GM23248 (cell line): ENCODE results near the gene BCR. TPM values are rescaled to one million over a fixed set of nuclear protein-coding genes. Genes with fewer than 3 reads are reported as not detected.

Experiments used
- DNase-seq: peaks from one replicate; pipeline ENCODE4 v3.0.0-alpha.2; 2015
- H2AFZ ChIP-seq: fragments of 200-600 bp; sonication (generic); 2 replicates; pipeline ENCODE4 v1.6.1; 2016; ENCODE audit warnings: antibody characterized with exemption
- H3F3A ChIP-seq: fragments of 200-600 bp; sonication (generic); 2 replicates; pipeline ENCODE4 v1.6.1; 2016; ENCODE audit warnings: mild to moderate bottlenecking, antibody characterized with exemption, mixed run types; ENCODE audit not compliant: insufficient read depth
- H3K27ac ChIP-seq: fragments of 200-600 bp; sonication (generic); 2 replicates; pipeline ENCODE4 v1.5.1; 2016; ENCODE audit warnings: mild to moderate bottlenecking
- H3K27me3 ChIP-seq: fragments of 200-600 bp; sonication (generic); replicated peaks from 2 replicates; pipeline ENCODE4 v1.6.1; 2016; ENCODE audit warnings: mild to moderate bottlenecking; ENCODE audit not compliant: insufficient read depth
- H3K36me3 ChIP-seq: fragments of 200-600 bp; sonication (generic); 2 replicates; pipeline ENCODE4 v1.6.1; 2016; ENCODE audit warnings: low read depth, mild to moderate bottlenecking
- H3K4me1 ChIP-seq: fragments of 200-600 bp; sonication (generic); 2 replicates; pipeline ENCODE4 v1.6.1; 2016; ENCODE audit warnings: mild to moderate bottlenecking; ENCODE audit not compliant: insufficient read depth
- H3K4me2 ChIP-seq: fragments of 200-600 bp; sonication (generic); one replicate; pipeline ENCODE4 v1.6.1; 2016; ENCODE audit warnings: mild to moderate bottlenecking; ENCODE audit not compliant: unreplicated experiment
- H3K4me3 ChIP-seq: fragments of 200-600 bp; sonication (generic); 2 replicates; pipeline ENCODE4 v1.5.1; 2016; ENCODE audit warnings: mild to moderate bottlenecking
- H3K79me2 ChIP-seq: fragments of 200-600 bp; sonication (generic); 2 replicates; pipeline ENCODE4 v1.6.1; 2016; ENCODE audit warnings: mild to moderate bottlenecking; ENCODE audit not compliant: insufficient read depth
- H3K9ac ChIP-seq: fragments of 200-600 bp; sonication (generic); 2 replicates; pipeline ENCODE4 v1.6.1; 2016; ENCODE audit warnings: mild to moderate bottlenecking
- H3K9me2 ChIP-seq: fragments of 200-600 bp; sonication (generic); 2 replicates; pipeline ENCODE4 v1.6.1; 2016; ENCODE audit warnings: mixed run types, mild to moderate bottlenecking, moderate library complexity; ENCODE audit not compliant: insufficient read depth
- H3K9me3 ChIP-seq: fragments of 200-600 bp; sonication (generic); one replicate; pipeline ENCODE4 v1.6.1; 2017; ENCODE audit warnings: low read depth
- H4K20me1 ChIP-seq: fragments of 200-600 bp; sonication (generic); 2 replicates; pipeline ENCODE4 v1.6.0; 2016; ENCODE audit not compliant: insufficient read depth
- EZH2 ChIP-seq: fragments of 200-600 bp; sonication (generic); IDR thresholded peaks from 2 replicates; pipeline ENCODE4 v1.6.1; 2018; ENCODE audit warnings: antibody characterized with exemption, mild to moderate bottlenecking; ENCODE audit not compliant: insufficient read depth, poor library complexity, severe bottlenecking
- EZH2phosphoT487 ChIP-seq: fragments of 200-600 bp; sonication (generic); IDR thresholded peaks from 2 replicates; pipeline ENCODE4 v1.6.1; 2018; ENCODE audit warnings: antibody characterized with exemption, moderate library complexity, mild to moderate bottlenecking, low read depth; ENCODE audit not compliant: insufficient read depth
- WGBS, 2 experiments: methylation state at CpG; one replicate each; pipeline ENCODE4 v1.1.6; 2015 to 2017; ENCODE audit warnings: low lambda C conversion rate in 2 of 2, low coverage in 1 of 2; ENCODE audit errors: missing lambda C conversion rate in 2 of 2; 5-methylcytosine and 5-hydroxymethylcytosine counted together
- in situ Hi-C: fragments of 300-500 bp; cut with MboI; formaldehyde crosslinking; loops from 2 replicates; pipeline ENCODE4 v1.15.0; 2020
- polyA plus RNA-seq: library from polyadenylated mRNA; unstranded; fragments of >200 nt; fragmentation: Nextera tagmentation; extraction: Ambion mirVana; gene quantifications from 2 replicates; pipeline ENCODE4 v1.2.1, GENCODE V29; 2016
- total RNA-seq: library from RNA; depleted of rRNA; stranded (reverse); fragments of >200 nt; shearing (Covaris generic); gene quantifications from 2 replicates; pipeline ENCODE4 v1.2.3, GENCODE V29; 2014

The BCR gene
- total and polyA plus RNA-seq, 2 experiments from 2014 or later = 4.7 to 30.0 TPM

DNA sequence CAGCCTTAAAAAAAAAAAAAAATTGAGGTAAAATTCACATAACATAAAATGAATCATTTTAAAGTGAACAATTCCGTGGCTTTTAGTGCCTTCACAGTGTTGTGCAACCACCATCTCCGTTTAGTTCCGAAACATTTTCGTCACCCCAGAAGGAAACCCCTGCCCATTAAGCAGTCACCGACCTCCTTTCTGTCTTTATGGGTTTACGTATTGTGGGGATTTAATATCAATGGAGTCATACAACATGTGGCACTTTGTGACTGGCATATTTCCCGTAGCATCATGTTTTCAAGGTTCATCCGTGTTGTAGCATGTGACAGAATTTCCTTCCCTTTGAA lies 65.5 kb downstream of the BCR start:
- 83% methylated on average over 8 of the region's 8 CpGs for WGBS, 2 experiments
- Histone ChIP-seq H4K20me1 (no peaks in the 10 kb centered on the region; the same call in 1 of the 2 replicates), H3K9ac (no peak overlapping the region), H3F3A (0 out of 2 replicates have a peak, but pooled peaks cover 6% of the 10 kb centered on the region), H3K4me2 (no peak overlapping the region), H3K79me2 (peaks cover 90% of the 10 kb centered on the region), H3K4me3 (no peak overlapping the region), H3K27ac (peak overlapping the region; percentile 53), H3K9me2 (no peaks in the 10 kb centered on the region), H2AFZ (no peak overlapping the region), H3K27me3 (no peaks in the 10 kb centered on the region), H3K36me3 (no peaks in the 10 kb centered on the region), H3K4me1 (peaks cover 28% of the 10 kb centered on the region), H3K9me3 (no peaks in the 10 kb centered on the region)
- DNase-seq = peak; percentile 59
- no peak for TF ChIP-seq EZH2phosphoT487
- no peak for TF ChIP-seq EZH2
- in situ Hi-C loops = no loop called here

DNA sequence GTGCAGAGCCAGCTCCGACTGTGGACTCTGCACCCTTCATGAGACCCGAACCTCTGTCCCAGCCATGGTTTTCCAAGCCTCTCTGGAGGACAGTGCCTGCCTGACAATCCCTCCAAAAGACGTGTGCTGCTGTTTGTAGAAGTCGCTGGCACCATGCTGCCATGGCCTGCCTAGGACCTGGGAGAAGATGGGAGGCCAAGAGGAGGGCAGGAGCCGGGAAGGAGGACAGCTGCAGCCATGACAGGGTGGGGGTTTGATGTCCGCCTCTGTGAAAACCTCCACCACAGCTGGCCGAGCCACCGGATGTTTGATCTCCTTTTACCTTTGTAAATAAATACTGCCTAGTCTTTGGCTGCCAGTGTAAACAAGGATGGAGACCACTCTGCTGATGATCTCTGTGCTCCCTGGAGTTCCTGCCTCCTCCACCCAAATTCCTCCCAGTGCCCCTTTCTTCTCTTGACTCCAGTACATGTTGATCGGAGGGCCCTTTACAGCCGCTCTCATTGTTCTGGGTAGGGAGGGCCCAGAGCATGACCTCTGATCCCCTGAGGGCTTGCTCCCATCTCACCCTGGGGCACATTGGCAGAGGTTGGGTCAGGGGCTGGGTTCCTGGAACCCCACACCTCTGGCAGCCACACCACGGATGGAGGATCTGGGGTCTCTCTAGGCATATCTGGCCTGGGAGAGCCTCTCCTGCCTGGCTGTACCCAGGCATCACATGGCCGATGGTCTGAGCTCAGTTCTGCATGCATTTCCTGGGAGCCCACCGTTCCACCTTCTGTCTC lies 66.9 kb downstream of the BCR start:
- TF ChIP-seq EZH2phosphoT487 (no peak), EZH2 (no peak)
- Histone ChIP-seq H3K36me3 (no peaks in the 10 kb centered on the region), H3K27ac (no peak overlapping the region), H3K27me3 (no peaks in the 10 kb centered on the region), H3K4me3 (no peak overlapping the region), H3F3A (0 out of 2 replicates have a peak, but pooled peaks cover 6% of the 10 kb centered on the region), H3K4me2 (no peak overlapping the region), H3K9me3 (no peaks in the 10 kb centered on the region), H3K4me1 (peaks cover 37% of the 10 kb centered on the region), H3K9me2 (no peaks in the 10 kb centered on the region), H2AFZ (no peak overlapping the region), H3K79me2 (peaks cover 90% of the 10 kb centered on the region), H4K20me1 (no peaks in the 10 kb centered on the region; the same call in 1 of the 2 replicates), H3K9ac (no peak overlapping the region)
- no peak for DNase-seq
- WGBS, 2 experiments = 95 to 98% methylated on average over 13 of the region's 13 CpGs
- in situ Hi-C loops = no loop called here

DNA sequence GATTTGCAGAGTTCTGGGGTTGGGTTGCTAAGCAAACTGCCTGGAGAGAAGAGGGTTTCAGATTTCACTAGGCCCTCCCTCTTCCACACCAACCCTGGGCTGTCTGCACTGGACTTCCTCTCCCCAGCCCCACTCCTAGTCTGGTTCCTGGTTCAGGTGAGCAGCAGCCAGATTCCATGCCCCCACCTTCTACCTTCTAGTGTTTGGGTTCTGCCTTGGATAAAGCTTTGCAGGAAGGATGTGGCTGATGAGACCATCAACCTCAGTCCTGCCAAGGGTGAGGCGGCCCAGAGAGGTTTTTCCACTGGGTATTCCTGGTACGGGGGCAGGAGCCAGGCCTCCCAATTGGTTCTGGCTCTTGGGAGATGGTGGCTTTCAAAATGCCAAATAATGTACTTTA lies 68.3 kb downstream of the BCR start:
- H2AFZ ChIP-seq = no peak overlapping the region
- H3K9me3 ChIP-seq = no peaks in the 10 kb centered on the region
- WGBS, 2 experiments = 63 to 72% methylated on average over 2 of the region's 2 CpGs
- H3F3A ChIP-seq = 0 out of 2 replicates have a peak, but pooled peaks cover 6% of the 10 kb centered on the region
- peaks cover 77% of the 10 kb centered on the region for H3K79me2 ChIP-seq
- no peak overlapping the region for H3K9ac ChIP-seq
- H3K27ac ChIP-seq = no peak overlapping the region
- in situ Hi-C loops = no loop called here
- TF ChIP-seq EZH2 (no peak), EZH2phosphoT487 (no peak)
- no peaks in the 10 kb centered on the region for H3K9me2 ChIP-seq
- H4K20me1 ChIP-seq = no peaks in the 10 kb centered on the region; the same call in 1 of the 2 replicates
- H3K4me1 ChIP-seq = peaks cover 31% of the 10 kb centered on the region
- no peaks in the 10 kb centered on the region for H3K27me3 ChIP-seq
- H3K36me3 ChIP-seq = no peaks in the 10 kb centered on the region
- peak; percentile 32 for DNase-seq
- H3K4me2 ChIP-seq = peak overlapping the region; percentile 33
- H3K4me3 ChIP-seq = no peak overlapping the region

DNA sequence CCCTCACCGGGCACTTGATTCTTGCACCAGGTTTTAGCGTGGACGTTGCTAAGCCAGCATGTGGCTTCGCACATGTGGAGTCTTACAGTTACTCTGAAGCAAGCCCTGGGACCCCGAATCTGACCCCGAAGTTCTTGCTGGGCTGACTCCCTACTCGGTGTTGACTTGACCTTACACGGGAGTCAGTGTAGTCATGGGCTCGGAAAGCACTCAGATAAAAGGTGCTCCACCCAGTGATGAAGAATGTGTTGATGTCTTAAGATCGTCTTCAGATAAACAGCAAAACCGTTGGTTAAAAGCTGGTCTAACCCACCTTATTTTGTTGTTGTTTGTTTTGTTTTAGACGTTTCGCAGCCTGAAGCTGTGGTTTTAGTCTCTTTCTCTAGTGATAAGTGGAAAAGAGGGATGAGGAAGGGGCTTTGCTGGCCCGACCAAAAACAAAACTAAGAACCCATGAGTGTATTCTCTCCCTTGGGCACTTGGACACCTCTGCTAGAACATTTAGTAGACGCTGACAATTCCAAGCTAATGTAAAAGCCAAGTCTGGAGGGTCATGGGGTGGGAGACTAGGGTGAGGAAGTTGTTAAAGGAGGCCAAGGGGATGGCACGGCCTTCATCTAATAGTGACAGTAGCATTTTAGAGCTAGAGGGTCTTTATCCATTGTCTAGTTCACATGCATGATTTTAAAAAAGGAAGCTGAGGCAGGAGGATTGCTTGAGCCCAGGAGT lies 69.9 kb downstream of the BCR start:
- TF ChIP-seq EZH2phosphoT487 (no peak), EZH2 (no peak)
- Histone ChIP-seq H3K9me3 (no peaks in the 10 kb centered on the region), H3K9me2 (no peaks in the 10 kb centered on the region), H3K27me3 (no peaks in the 10 kb centered on the region), H2AFZ (no peak overlapping the region), H3K9ac (no peak overlapping the region), H3K4me1 (peaks cover 24% of the 10 kb centered on the region), H3K4me3 (no peak overlapping the region), H3F3A (0 out of 2 replicates have a peak, but pooled peaks cover 6% of the 10 kb centered on the region), H3K36me3 (no peaks in the 10 kb centered on the region), H4K20me1 (no peaks in the 10 kb centered on the region; the same call in 1 of the 2 replicates), H3K79me2 (peaks cover 64% of the 10 kb centered on the region), H3K4me2 (no peak overlapping the region), H3K27ac (no peak overlapping the region)
- in situ Hi-C loops = no loop called here
- 77 to 82% methylated on average over 16 of the region's 16 CpGs for WGBS, 2 experiments
- DNase-seq = no peak
